ENCODE data around the gene ZNF221. TPM values are rescaled to one million over a fixed set of nuclear protein-coding genes. Genes with fewer than 3 reads are reported as not detected.

Gene ZNF221
- total and polyA plus RNA-seq, 5 donors from 2014 or later, result 0.56 to 0.96 (median 0.78) TPM; not detected in 1

Other genes with a start within 250 kb of the ZNF221 start
- gene IRGC, start 235.2 kb upstream of the ZNF221 start, total RNA-seq, result not detected
- not detected for gene IRGC, start 235.2 kb upstream of the ZNF221 start, polyA plus RNA-seq
- 40.7 TPM for gene SMG9, start 196.3 kb upstream of the ZNF221 start, total RNA-seq
- 1 to 10 TPM; 3.4 to 7.0 (median 5.8) TPM for gene SMG9, start 196.3 kb upstream of the ZNF221 start, polyA plus RNA-seq
- gene KCNN4, start 170.3 kb upstream of the ZNF221 start, total RNA-seq, result 56.1 TPM
- gene KCNN4, start 170.3 kb upstream of the ZNF221 start, polyA plus RNA-seq, result 10 to 100 TPM; 16.7 to 33.0 (median 30.1) TPM
- not detected for gene LYPD5, start 148.8 kb upstream of the ZNF221 start, total RNA-seq
- under 1 TPM in 1 of 4 donors, not detected in 3; 0.60 TPM for gene LYPD5, start 148.8 kb upstream of the ZNF221 start, polyA plus RNA-seq
- 6.0 TPM for gene ZNF283, start 123.9 kb upstream of the ZNF221 start, total RNA-seq
- 1 to 10 TPM; 1.4 to 5.1 (median 3.7) TPM for gene ZNF283, start 123.9 kb upstream of the ZNF221 start, polyA plus RNA-seq
- gene ZNF404, start 67.3 kb upstream of the ZNF221 start, total RNA-seq, result 3.2 TPM
- gene ZNF404, start 67.3 kb upstream of the ZNF221 start, polyA plus RNA-seq, result 1 to 10 TPM in 3 of 4 donors, under 1 TPM in 1; 0.63 to 3.5 (median 2.3) TPM
- 14.8 TPM for gene ZNF45, start 15.9 kb upstream of the ZNF221 start, total RNA-seq
- gene ZNF45, start 15.9 kb upstream of the ZNF221 start, polyA plus RNA-seq, result 10 to 100 TPM; 13.0 to 17.5 (median 15.2) TPM
- 3.9 TPM for gene ZNF155, start 33.0 kb downstream of the ZNF221 start, total RNA-seq
- gene ZNF155, start 33.0 kb downstream of the ZNF221 start, polyA plus RNA-seq, result 1 to 10 TPM; 3.4 to 4.8 (median 4.0) TPM
- gene ZNF230, start 51.7 kb downstream of the ZNF221 start, total RNA-seq, result 3.1 TPM
- 1 to 10 TPM; 2.6 to 5.1 (median 4.2) TPM for gene ZNF230, start 51.7 kb downstream of the ZNF221 start, polyA plus RNA-seq
- 5.0 TPM for gene ZNF222, start 74.2 kb downstream of the ZNF221 start, total RNA-seq
- 1 to 10 TPM; 1.9 to 4.9 (median 3.9) TPM for gene ZNF222, start 74.2 kb downstream of the ZNF221 start, polyA plus RNA-seq
- 1.4 TPM for gene ZNF223, start 100.8 kb downstream of the ZNF221 start, total RNA-seq
- gene ZNF223, start 100.8 kb downstream of the ZNF221 start, polyA plus RNA-seq, result 1 to 10 TPM in 2 of 4 donors, under 1 TPM in 2; 0.68 to 3.1 (median 1.8) TPM
- 2.3 TPM for gene ZNF284, start 120.9 kb downstream of the ZNF221 start, total RNA-seq
- 1 to 10 TPM in 1 of 4 donors, under 1 TPM in 3; 0.56 to 1.1 (median 0.60) TPM for gene ZNF284, start 120.9 kb downstream of the ZNF221 start, polyA plus RNA-seq
- 42.5 TPM for gene ZNF224, start 143.1 kb downstream of the ZNF221 start, total RNA-seq
- gene ZNF224, start 143.1 kb downstream of the ZNF221 start, polyA plus RNA-seq, result 10 to 100 TPM in 3 of 4 donors, 1 to 10 TPM in 1; 9.4 to 12.8 (median 11.4) TPM
- 2.3 TPM for gene ZNF225, start 162.2 kb downstream of the ZNF221 start, total RNA-seq
- gene ZNF225, start 162.2 kb downstream of the ZNF221 start, polyA plus RNA-seq, result 1 to 10 TPM; 2.1 to 3.9 (median 3.4) TPM
- gene ZNF234, start 190.3 kb downstream of the ZNF221 start, total RNA-seq, result 4.6 TPM
- 1 to 10 TPM; 2.9 to 9.3 (median 5.8) TPM for gene ZNF234, start 190.3 kb downstream of the ZNF221 start, polyA plus RNA-seq
- 11.5 TPM for gene ZNF226, start 213.9 kb downstream of the ZNF221 start, total RNA-seq
- gene ZNF226, start 213.9 kb downstream of the ZNF221 start, polyA plus RNA-seq, result 10 to 100 TPM; 26.6 to 41.3 (median 30.6) TPM

All from CD4-positive, CD25-positive, alpha-beta regulatory T cell (primary cell).